HL-60 (cell line): Measurements from ENCODE around the gene KIF3A.

ENCODE experiments used
- DNase-seq, 2 experiments: peaks; one replicate each; pipeline ENCODE4 v3.0.0-alpha.2; 2010 to 2020; ENCODE audit warnings: low read depth in 1 of 2, low spot score in 1 of 2
- H3K27ac ChIP-seq: fragments of 250-450 bp; sonication (Bioruptor Pico); replicated peaks from 2 replicates; pipeline ENCODE4 v1.5.1; 2020; ENCODE audit warnings: mild to moderate bottlenecking, moderate library complexity
- H3K27me3 ChIP-seq: fragments of 250-450 bp; sonication (Bioruptor Pico); 2 replicates; pipeline ENCODE4 v1.5.1; 2021; ENCODE audit warnings: mild to moderate bottlenecking, moderate library complexity; ENCODE audit not compliant: insufficient read depth, poor library complexity, severe bottlenecking
- H3K4me3 ChIP-seq: replicated peaks from 2 replicates; pipeline ENCODE4 v1.5.1; 2011; ENCODE audit warnings: mild to moderate bottlenecking, control low read depth, low read length; ENCODE audit not compliant: insufficient read depth
- CTCF ChIP-seq: IDR thresholded peaks from one replicate; pipeline ENCODE4 v1.5.1; 2011; ENCODE audit warnings: low read length, control low read depth, inconsistent platforms; ENCODE audit not compliant: insufficient read depth
- GABPA ChIP-seq: IDR thresholded peaks from 2 replicates; pipeline ENCODE4 v1.6.1; 2012; ENCODE audit warnings: low read depth
- POLR2AphosphoS5 ChIP-seq: IDR thresholded peaks from 2 replicates; pipeline ENCODE4 v1.6.1; 2012; ENCODE audit warnings: low read depth
- REST ChIP-seq: IDR thresholded peaks from 2 replicates; pipeline ENCODE4 v1.6.1; 2012; ENCODE audit warnings: low read depth; ENCODE audit not compliant: insufficient replicate concordance
- SPI1 ChIP-seq: IDR thresholded peaks from 2 replicates; pipeline ENCODE4 v1.6.1; 2012; ENCODE audit warnings: low read depth, mild to moderate bottlenecking, borderline replicate concordance

The KIF3A gene

GRCh38 chr5:132684922-132685720, 52.2 kb downstream of the KIF3A start:
- no peak for TF ChIP-seq GABPA
- TF ChIP-seq SPI1 = no peak
- no peak for TF ChIP-seq REST
- no peak for TF ChIP-seq POLR2AphosphoS5
- TF ChIP-seq CTCF = no peak
- Histone ChIP-seq H3K27ac (no peak overlapping the region), H3K27me3 (no peaks in the 10 kb centered on the region), H3K4me3 (no peak overlapping the region)
- DNase-seq = no peak

GRCh38 chr5:132684491-132684890, 52.9 kb downstream of the KIF3A start:
- no peak for TF ChIP-seq SPI1
- TF ChIP-seq REST = no peak
- TF ChIP-seq CTCF = no peak
- TF ChIP-seq GABPA = no peak
- TF ChIP-seq POLR2AphosphoS5 = no peak
- H3K4me3 ChIP-seq = no peak overlapping the region
- DNase-seq = no peak
- H3K27ac ChIP-seq = no peak overlapping the region
- no peaks in the 10 kb centered on the region for H3K27me3 ChIP-seq

GRCh38 chr5:132681983-132682382, 55.4 kb downstream of the KIF3A start:
- TF ChIP-seq SPI1 (no peak), GABPA (no peak), CTCF (no peak)

GRCh38 chr5:132681476-132681831, 55.9 kb downstream of the KIF3A start:
- Histone ChIP-seq H3K27me3 (no peaks in the 10 kb centered on the region), H3K27ac (no peak overlapping the region), H3K4me3 (no peak overlapping the region)
- DNase-seq = no peak
- TF ChIP-seq REST (no peak), SPI1 (no peak), GABPA (no peak), CTCF (no peak), POLR2AphosphoS5 (no peak)

More at GRCh38 chr5:132681983-132682382, 55.4 kb downstream of the KIF3A start:
- no peak for DNase-seq
- Histone ChIP-seq H3K27ac (no peak overlapping the region), H3K4me3 (no peak overlapping the region), H3K27me3 (no peaks in the 10 kb centered on the region)
